ENCODE data around the gene TPSB2. TPM values are rescaled to one million over a fixed set of nuclear protein-coding genes. Genes with fewer than 3 reads are reported as not detected.

Gene TPSB2
- total RNA-seq, 1 donor from 2014 or later: not detected

GRCh38 chr16:1225051-1225451 is 4.9 kb downstream of the TPSB2 start, which contains the start of gene TPSG1:
TSS of gene TPSG1 (minus strand) at chr16:1225268. CDS start at chr16:1225252, 16 bp downstream.
- intact Hi-C loops (cut with DNase I): no loop called here
- no peak for TF ChIP-seq CTCF (IDR thresholded peaks at IDR 0.05)
- DNase-seq (ENCODE audit: low spot score in 2 of 2): no peak
- Histone ChIP-seq H3K36me3 (no peaks in the 10 kb centered on the region), H3K27ac (no peak within 1 kb of the TSS), H3K9me3 (no peaks in the 10 kb centered on the region), H3K27me3 (no peaks in the 10 kb centered on the region), H3K4me3 (no peak within 1 kb of the TSS), H3K4me1 (no peaks in the 10 kb centered on the region)

GRCh38 chr16:1224558-1224957 is 5.4 kb downstream of the TPSB2 start:
- TF ChIP-seq CTCF (IDR thresholded peaks at IDR 0.05): no peak
- intact Hi-C loops (cut with DNase I): no loop called here
- Histone ChIP-seq H3K27me3 (no peaks in the 10 kb centered on the region), H3K4me1 (no peaks in the 10 kb centered on the region), H3K36me3 (no peaks in the 10 kb centered on the region), H3K27ac (no peak overlapping the region), H3K4me3 (no peak overlapping the region), H3K9me3 (no peaks in the 10 kb centered on the region)
- no peak for DNase-seq (ENCODE audit: low spot score in 2 of 2)

- TF ChIP-seq CTCF (IDR thresholded peaks at IDR 0.05): no peak
- Histone ChIP-seq H3K36me3 (no peaks in the 10 kb centered on the region), H3K4me1 (no peaks in the 10 kb centered on the region), H3K27me3 (no peaks in the 10 kb centered on the region), H3K9me3 (no peaks in the 10 kb centered on the region), H3K4me3 (no peak overlapping the region), H3K27ac (no peak overlapping the region)
- intact Hi-C loops (cut with DNase I): no loop called here
- no peak for DNase-seq (ENCODE audit: low spot score in 2 of 2)
These were observed 6.4 kb downstream of the TPSB2 start for GRCh38 chr16:1223355-1224214.

- H3K27me3 ChIP-seq: no peaks in the 10 kb centered on the region
- no peak overlapping the region for H3K27ac ChIP-seq
- TF ChIP-seq CTCF (IDR thresholded peaks at IDR 0.05): no peak
- no peaks in the 10 kb centered on the region for H3K4me1 ChIP-seq
- H3K4me3 ChIP-seq: no peak overlapping the region
- intact Hi-C loops (cut with DNase I): no loop called here
- DNase-seq (ENCODE audit: low spot score in 2 of 2): no peak
- H3K9me3 ChIP-seq: no peaks in the 10 kb centered on the region
- H3K36me3 ChIP-seq: peaks cover 0 to 2% of the 10 kb centered on the region in 2 donors
These were observed 7.2 kb downstream of the TPSB2 start for GRCh38 chr16:1222553-1223354.

- no peaks in the 10 kb centered on the region for H3K4me1 ChIP-seq
- no peak overlapping the region for H3K27ac ChIP-seq
- H3K4me3 ChIP-seq: no peak overlapping the region
- no peak for DNase-seq (ENCODE audit: low spot score in 2 of 2)
- intact Hi-C loops (cut with DNase I): no loop called here
- H3K27me3 ChIP-seq: no peaks in the 10 kb centered on the region
- TF ChIP-seq CTCF (IDR thresholded peaks at IDR 0.05): no peak
- H3K36me3 ChIP-seq: peaks cover 0 to 2% of the 10 kb centered on the region in 2 donors
- H3K9me3 ChIP-seq: no peaks in the 10 kb centered on the region
These were observed 8.1 kb downstream of the TPSB2 start for GRCh38 chr16:1221628-1222552.

Data from ascending aorta (tissue), 2 donors.